Measurements from ENCODE around the gene LHPP. TPM values are rescaled to one million over a fixed set of nuclear protein-coding genes. Genes with fewer than 3 reads are reported as not detected.
"Not testable (repeated sequence)": the region's sequence is repeated elsewhere in the genome, so short reads cannot be mapped to it uniquely, and the experiment has no call there.

LHPP gene
- total RNA-seq, 1 donor from 2014 or later, result 8.6 TPM

- no peaks in the 10 kb centered on the region for H3K4me1 Mint-ChIP-seq
- intact Hi-C loops (cut with micrococcal nuclease), result no loop called here
- H3K27me3 Mint-ChIP-seq, result peaks cover 14% of the 10 kb centered on the region
- H3K36me3 Mint-ChIP-seq (ENCODE audit: low read depth), result no peaks in the 10 kb centered on the region
- no peak for DNase-seq
- H3K9me3 Mint-ChIP-seq, result no peaks in the 10 kb centered on the region
- no peak overlapping the region for H3K4me3 Mint-ChIP-seq
- H3K27ac Mint-ChIP-seq, result no peak overlapping the region
These were observed 32.0 kb upstream of the LHPP start for GRCh38 chr10:124429576-124429975.

DNA sequence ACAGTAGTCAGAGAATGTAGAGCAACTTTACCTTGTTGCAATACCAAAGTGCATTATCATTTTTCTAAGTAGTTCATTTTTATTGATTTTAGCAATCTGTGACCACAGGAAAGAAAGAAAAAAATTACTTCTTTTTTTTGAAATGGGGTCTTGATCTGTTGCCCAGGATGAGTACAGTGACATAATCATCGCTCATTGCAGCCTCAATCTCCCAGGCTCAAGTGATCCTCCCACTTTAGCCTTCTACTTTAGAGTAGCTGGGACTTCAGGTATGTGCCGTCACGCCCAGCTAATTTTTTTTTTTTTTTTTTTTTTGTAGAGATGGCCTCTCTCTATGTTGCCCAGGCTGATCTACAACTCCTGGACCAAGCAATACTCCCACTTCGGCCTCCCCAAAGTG is 31.5 kb upstream of the LHPP start:
- H3K9me3 Mint-ChIP-seq, result no peaks in the 10 kb centered on the region
- no peaks in the 10 kb centered on the region for H3K4me1 Mint-ChIP-seq
- intact Hi-C loops (cut with micrococcal nuclease), result no loop called here
- peaks cover 14% of the 10 kb centered on the region for H3K27me3 Mint-ChIP-seq
- no peak overlapping the region for H3K4me3 Mint-ChIP-seq
- no peak for DNase-seq
- no peaks in the 10 kb centered on the region for H3K36me3 Mint-ChIP-seq (ENCODE audit: low read depth)
- H3K27ac Mint-ChIP-seq, result no peak overlapping the region

GRCh38 chr10:124433461-124433860 is 28.2 kb upstream of the LHPP start:
- no peak overlapping the region for H3K27ac Mint-ChIP-seq

DNA sequence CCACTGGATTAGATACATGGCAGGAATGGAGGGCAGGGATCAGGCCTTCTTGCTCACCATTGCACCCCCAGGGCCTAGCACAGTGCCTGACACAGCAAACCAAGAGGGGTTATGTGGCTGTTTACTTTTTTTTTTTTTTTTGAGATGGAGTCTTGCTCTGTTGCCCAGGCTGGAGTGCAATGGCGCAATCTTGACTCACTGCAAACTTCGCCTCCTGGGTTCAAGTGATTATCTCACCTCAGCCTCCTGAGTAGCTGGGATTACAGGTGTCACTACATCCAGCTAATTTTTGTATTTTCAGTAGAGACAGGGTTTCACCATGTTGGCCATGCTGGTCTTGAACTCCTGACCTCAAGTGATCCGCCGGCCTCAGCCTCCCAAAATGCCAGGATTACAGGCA is 25.9 kb upstream of the LHPP start:
- H3K9me3 Mint-ChIP-seq; H3K27ac Mint-ChIP-seq; H3K27me3 Mint-ChIP-seq; H3K36me3 Mint-ChIP-seq (ENCODE audit: low read depth); H3K4me1 Mint-ChIP-seq; DNase-seq; intact Hi-C loops (cut with micrococcal nuclease); H3K4me3 Mint-ChIP-seq: not testable (repeated sequence)

More at GRCh38 chr10:124433461-124433860, 28.2 kb upstream of the LHPP start:
- H3K4me3 Mint-ChIP-seq, result no peak overlapping the region
- no peaks in the 10 kb centered on the region for H3K4me1 Mint-ChIP-seq
- no peaks in the 10 kb centered on the region for H3K36me3 Mint-ChIP-seq (ENCODE audit: low read depth)
- H3K27me3 Mint-ChIP-seq, result peaks cover 12% of the 10 kb centered on the region
- no peaks in the 10 kb centered on the region for H3K9me3 Mint-ChIP-seq
- no peak for DNase-seq
- intact Hi-C loops (cut with micrococcal nuclease), result no loop called here

- no peaks in the 10 kb centered on the region for H3K36me3 Mint-ChIP-seq (ENCODE audit: low read depth)
- intact Hi-C loops (cut with micrococcal nuclease), result no loop called here
- no peak overlapping the region for H3K4me3 Mint-ChIP-seq
- H3K27me3 Mint-ChIP-seq, result peaks cover 5% of the 10 kb centered on the region
- DNase-seq, result no peak
- no peaks in the 10 kb centered on the region for H3K9me3 Mint-ChIP-seq
- H3K4me1 Mint-ChIP-seq, result no peaks in the 10 kb centered on the region
- H3K27ac Mint-ChIP-seq, result no peak overlapping the region
These were observed 25.4 kb upstream of the LHPP start for GRCh38 chr10:124436191-124436638.

DNA sequence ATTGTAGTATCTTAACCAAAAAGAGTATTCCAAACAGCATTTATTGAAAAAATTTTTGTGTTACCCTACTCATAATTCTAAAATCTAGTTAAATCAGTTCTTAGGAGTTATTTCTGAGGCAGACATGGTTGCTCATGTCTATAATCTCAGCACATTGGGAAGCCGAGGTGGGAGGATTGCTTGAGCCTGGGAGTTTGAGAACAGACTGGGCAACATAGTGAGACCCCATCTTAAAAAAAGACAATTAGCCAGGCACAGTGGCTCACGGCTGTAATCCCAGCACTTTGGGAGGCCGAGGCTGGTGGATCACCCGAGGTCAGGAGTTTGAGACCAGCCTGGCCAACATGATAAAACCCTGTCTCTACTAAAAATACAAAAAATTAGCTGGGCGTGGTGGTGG is 19.9 kb upstream of the LHPP start:
- DNase-seq; H3K4me1 Mint-ChIP-seq; H3K4me3 Mint-ChIP-seq; intact Hi-C loops (cut with micrococcal nuclease); H3K9me3 Mint-ChIP-seq; H3K36me3 Mint-ChIP-seq (ENCODE audit: low read depth); H3K27ac Mint-ChIP-seq: not testable (repeated sequence)
- H3K27me3 Mint-ChIP-seq, result peaks cover 30% of the 10 kb centered on the region

DNA sequence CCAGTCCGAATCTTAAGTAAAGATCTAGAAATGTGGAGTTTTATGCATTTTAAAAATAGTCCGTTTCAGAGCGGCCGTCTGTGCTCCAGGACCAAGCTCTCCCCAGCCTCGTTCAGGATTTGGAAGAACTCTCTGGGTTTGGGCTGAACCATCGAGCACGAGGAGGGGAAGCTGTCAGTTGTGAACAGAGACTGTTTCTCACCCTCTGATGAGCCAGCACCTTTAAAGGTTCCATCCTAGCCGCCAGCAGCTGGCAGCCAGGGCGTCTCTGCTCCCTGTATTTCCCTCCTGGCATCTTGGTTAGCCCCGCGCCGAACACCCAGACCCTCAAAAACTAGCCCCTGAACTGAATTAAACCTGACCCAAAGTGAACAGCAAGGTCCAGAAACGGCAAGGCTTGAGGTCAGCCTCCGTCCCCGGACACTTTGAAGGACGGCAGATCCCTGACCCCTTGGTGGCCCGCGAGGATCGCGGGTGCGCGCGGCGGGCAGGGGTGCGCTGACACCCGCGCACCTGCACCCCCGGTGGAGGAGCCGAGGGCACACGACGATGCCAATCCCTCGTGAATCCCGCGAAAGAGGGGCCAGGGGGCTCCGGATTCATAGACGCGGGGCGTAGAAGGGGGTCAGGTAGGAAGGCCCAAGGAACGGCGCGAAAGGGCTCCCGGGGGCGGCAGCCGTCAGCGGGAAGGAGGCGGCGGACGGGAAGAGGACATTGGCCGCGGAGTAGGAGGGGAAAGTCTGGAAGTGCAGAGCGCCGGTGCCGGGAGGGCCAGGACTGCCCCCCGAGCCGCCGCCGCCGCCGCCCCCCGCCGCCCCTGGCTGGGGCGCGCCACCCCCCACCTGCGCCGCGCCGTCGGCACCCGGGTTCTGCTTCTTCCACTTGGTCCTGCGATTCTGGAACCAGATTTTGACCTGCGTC is 14.5 kb upstream of the LHPP start:
- Mint-ChIP-seq H3K9me3 (no peaks in the 10 kb centered on the region), H3K4me3 (no peak overlapping the region), H3K27me3 (peaks cover 64% of the 10 kb centered on the region), H3K36me3 (ENCODE audit: low read depth) (no peaks in the 10 kb centered on the region), H3K4me1 (peaks cover 10% of the 10 kb centered on the region), H3K27ac (no peak overlapping the region)
- intact Hi-C loops (cut with micrococcal nuclease), result no loop called here
- no peak for DNase-seq

GRCh38 chr10:124447751-124448466 is 13.7 kb upstream of the LHPP start:
- intact Hi-C loops (cut with micrococcal nuclease), result no loop called here
- Mint-ChIP-seq H3K27me3 (peaks cover 69% of the 10 kb centered on the region), H3K4me1 (peaks cover 10% of the 10 kb centered on the region), H3K9me3 (no peaks in the 10 kb centered on the region), H3K27ac (no peak overlapping the region), H3K36me3 (ENCODE audit: low read depth) (no peaks in the 10 kb centered on the region), H3K4me3 (peak overlapping the region; percentile 39)
- no peak for DNase-seq

DNA sequence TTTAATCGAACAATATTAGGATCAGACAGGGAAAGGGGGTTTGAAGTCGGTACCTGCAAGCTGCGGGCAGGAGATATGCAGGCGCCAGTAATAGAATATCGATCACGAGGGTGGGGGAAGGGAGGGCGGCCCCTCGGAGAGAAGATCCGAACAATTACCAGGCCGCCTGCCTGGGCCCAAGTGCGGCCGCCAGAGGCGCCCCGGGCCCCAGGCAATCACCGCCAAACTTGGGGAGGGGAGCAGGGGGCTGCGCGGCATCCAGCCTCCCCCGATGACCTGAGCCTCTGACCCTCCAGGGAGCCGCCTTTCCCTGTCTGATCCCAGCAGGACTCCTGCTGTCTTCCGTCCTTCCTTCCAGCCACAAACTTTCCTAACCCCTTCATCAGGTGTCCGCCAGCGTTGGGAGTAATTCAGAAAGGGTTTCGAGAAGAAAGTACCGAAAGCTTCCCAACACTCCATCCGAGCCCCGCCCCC is 12.9 kb upstream of the LHPP start:
- no peak overlapping the region for H3K4me3 Mint-ChIP-seq
- peaks cover 75% of the 10 kb centered on the region for H3K27me3 Mint-ChIP-seq
- no peaks in the 10 kb centered on the region for H3K9me3 Mint-ChIP-seq
- H3K4me1 Mint-ChIP-seq, result peaks cover 10% of the 10 kb centered on the region
- H3K27ac Mint-ChIP-seq, result no peak overlapping the region
- no peaks in the 10 kb centered on the region for H3K36me3 Mint-ChIP-seq (ENCODE audit: low read depth)
- DNase-seq, result no peak
- intact Hi-C loops (cut with micrococcal nuclease), result no loop called here

DNA sequence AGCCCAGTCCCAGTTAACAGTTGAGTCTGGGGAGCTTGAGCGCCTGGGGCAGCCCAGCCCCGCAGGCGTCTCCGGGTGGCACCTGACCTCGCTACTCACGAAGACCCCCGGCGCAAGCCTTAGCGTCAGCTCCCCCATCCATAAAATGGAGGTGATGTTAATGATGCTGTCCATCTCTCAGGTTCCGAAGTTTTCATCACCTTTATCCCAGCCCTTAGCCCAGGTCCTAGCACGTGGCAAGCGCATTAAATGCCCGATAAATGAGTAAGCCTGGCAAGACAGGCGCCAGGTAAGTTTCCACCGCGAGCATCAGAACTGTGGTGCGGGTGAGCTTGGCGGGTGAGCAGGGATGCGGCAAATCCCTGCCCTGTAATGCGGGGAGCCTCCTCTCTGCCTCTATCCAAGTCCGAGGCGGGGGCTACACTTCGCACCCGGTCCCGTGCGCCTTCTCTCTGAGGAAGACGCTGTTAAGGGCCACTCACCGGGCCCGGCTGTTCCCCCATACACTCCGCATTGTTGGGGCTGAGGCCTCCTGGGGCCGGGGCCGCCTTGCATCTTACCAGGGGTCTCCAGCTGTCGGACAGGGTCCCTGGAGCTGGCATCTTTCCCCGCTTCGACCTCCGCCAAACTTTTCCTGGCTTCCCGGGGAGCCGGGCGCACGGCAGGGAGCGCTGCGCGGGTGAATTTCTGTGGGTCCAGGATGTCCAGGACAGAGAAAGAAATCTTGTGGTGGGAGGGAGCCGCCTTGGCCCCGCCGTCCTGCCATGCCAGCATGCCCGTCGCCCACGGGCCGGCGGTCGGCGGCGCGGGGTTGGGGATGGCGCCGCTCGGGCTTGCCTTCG is 12.2 kb upstream of the LHPP start:
- no peaks in the 10 kb centered on the region for H3K9me3 Mint-ChIP-seq
- no peak for DNase-seq
- intact Hi-C loops (cut with micrococcal nuclease), result no loop called here
- no peaks in the 10 kb centered on the region for H3K36me3 Mint-ChIP-seq (ENCODE audit: low read depth)
- H3K4me1 Mint-ChIP-seq, result peaks cover 10% of the 10 kb centered on the region
- peaks cover 79% of the 10 kb centered on the region for H3K27me3 Mint-ChIP-seq
- H3K4me3 Mint-ChIP-seq, result peak overlapping the region; percentile 12
- no peak overlapping the region for H3K27ac Mint-ChIP-seq

DNA sequence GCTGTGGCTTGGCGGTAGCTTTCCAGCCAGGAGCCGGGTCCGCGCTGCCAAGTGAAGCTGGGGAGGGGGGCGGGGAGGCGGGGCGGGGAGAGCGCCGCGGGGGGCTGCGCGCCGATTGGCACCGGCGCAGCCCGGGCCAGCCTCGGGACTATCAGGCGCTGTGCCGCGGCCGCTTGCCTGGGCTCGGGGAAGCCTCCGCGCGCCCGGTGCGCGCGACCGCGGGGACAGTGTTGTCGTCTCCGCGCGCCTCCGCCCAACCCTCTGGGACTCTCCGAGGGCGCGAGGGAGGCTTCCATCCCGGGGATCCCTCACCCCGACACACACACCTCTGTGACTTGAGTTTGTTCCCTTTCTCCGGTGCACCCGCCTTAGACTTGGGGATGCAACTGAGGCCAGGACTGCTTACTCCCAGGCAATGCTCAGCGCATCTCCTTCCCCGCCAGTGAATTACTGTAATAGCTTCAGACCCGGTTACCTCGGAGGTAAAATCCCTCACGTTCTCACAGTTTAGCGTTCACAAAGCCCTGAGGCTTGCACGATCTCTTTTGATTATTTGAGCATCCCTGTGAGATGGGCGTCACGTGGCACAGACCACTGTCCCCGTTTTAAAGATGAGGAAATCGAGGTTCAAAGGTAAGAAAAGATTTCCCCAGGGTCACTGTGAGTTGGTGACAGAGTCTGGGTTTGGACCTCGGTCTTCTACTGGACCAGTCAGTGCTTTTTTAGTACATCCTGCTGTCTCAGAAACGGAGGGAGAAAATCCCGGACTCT is 11.4 kb upstream of the LHPP start, which contains the start of gene NKX1-2:
TSS of gene NKX1-2 (minus strand) at position 24 of the 771 bp plus-strand sequence. CDS start 92 bp downstream, outside the sequence.
- intact Hi-C loops (cut with micrococcal nuclease), result no loop called here
- peaks cover 10% of the 10 kb centered on the region for H3K4me1 Mint-ChIP-seq
- peak; percentile 61 for DNase-seq
- H3K36me3 Mint-ChIP-seq (ENCODE audit: low read depth), result no peaks in the 10 kb centered on the region
- H3K27me3 Mint-ChIP-seq, result peaks cover 80% of the 10 kb centered on the region
- no peaks in the 10 kb centered on the region for H3K9me3 Mint-ChIP-seq
- H3K27ac Mint-ChIP-seq, result no peak within 1 kb of the TSS
- peak within 1 kb of the TSS; percentile 49 for H3K4me3 Mint-ChIP-seq

DNA sequence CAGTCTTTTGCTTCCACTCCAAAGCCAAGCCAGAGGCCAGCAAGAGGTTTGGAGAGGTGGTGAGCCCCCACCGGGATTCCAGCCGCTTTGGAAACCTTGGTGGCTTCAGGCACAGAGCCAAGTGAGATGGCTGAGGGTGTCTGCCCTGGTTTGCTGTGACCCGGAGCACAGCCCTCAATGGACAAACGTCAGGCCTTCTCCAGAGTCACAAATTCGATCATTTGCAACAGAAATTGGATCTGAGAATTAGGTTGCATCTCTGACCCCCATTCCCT is 10.9 kb upstream of the LHPP start:
- intact Hi-C loops (cut with micrococcal nuclease), result no loop called here
- H3K4me3 Mint-ChIP-seq, result peak overlapping the region; percentile 22

DNA sequence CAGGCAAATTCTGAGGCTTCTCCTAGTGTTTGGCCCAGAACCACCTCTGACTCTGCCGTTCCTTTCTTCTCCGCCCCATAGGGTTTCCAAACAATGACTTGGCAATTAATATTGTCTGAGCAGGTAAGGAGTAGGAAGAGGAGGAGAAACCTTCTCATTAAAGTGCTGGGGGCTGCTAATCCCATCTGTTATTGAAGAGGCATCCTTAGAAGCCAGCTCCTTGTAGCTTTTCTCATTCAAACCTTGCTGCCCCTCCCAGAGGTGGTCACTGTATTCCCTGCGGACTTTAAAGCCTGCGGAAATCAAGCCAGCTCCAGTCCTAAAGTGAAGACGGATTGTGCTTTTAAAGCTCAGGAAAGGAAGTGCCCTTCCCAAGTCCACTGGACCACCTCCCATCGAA is 10.3 kb upstream of the LHPP start:
- H3K4me1 Mint-ChIP-seq, result peaks cover 10% of the 10 kb centered on the region
- no peak for DNase-seq
- H3K9me3 Mint-ChIP-seq, result no peaks in the 10 kb centered on the region
- peaks cover 78% of the 10 kb centered on the region for H3K27me3 Mint-ChIP-seq
- intact Hi-C loops (cut with micrococcal nuclease), result no loop called here
- H3K4me3 Mint-ChIP-seq, result no peak overlapping the region
- H3K27ac Mint-ChIP-seq, result no peak overlapping the region
- no peaks in the 10 kb centered on the region for H3K36me3 Mint-ChIP-seq (ENCODE audit: low read depth)

More for the DNA sequence above, 10.9 kb upstream of the LHPP start:
- no peaks in the 10 kb centered on the region for H3K36me3 Mint-ChIP-seq (ENCODE audit: low read depth)
- no peak overlapping the region for H3K27ac Mint-ChIP-seq
- DNase-seq, result no peak
- peaks cover 78% of the 10 kb centered on the region for H3K27me3 Mint-ChIP-seq
- H3K9me3 Mint-ChIP-seq, result no peaks in the 10 kb centered on the region
- H3K4me1 Mint-ChIP-seq, result peaks cover 10% of the 10 kb centered on the region

All from activated CD4-positive, alpha-beta T cell treated with anti-CD3 and anti-CD28 coated beads, Interleukin-2, amount 10 ng/mL, durations not matched to agents 24 days and 14 days (primary cell).